Activated CD4-positive, alpha-beta T cell treated with anti-CD3 and anti-CD28 coated beads, Interleukin-10, Interleukin-2, amounts not matched to agents 100 ng/mL and 50 ng/mL, durations not matched to agents 16 hours and 8 hours (primary cell): ENCODE data around the gene SPEG.
A peak's percentile ranks its signal among the peaks of the same experiment; 100 is the strongest.

ENCODE experiments used
- DNase-seq: peaks from one replicate; pipeline ENCODE4 v3.0.0-alpha.2; 2020

Gene SPEG

GRCh38 chr2:219426068-219426443 is 8.6 kb upstream of the SPEG start:
- DNase-seq: no peak

DNA sequence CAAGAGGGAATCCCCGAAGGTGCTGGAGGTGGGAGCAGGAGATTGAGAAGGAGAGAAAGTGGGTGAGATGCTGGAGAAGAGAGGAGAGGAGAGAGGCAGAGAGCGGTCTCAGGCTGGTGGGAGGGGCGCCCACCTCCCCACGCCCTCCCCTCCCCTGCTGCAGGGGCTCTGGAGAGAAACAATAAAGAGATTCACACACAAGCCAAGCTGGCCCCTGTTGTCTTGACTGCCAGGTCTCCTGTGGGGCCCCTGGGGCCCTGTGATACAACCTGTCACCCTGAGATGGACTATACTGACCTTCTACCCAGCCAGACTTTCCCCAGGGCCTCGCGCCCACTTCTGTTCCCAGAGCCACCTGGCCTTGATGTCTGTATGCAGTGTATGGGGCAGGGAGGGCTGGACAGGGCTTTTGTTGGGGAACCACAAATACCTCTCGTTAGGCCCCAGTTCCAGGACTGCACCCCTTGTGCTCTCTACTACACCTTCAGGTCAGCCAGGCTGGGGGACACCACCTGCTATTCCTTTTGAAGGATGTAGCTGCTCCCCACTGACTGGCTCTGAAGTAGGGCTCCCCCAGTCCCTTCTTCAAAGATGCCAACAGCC is 8.0 kb upstream of the SPEG start:
- DNase-seq: no peak

- DNase-seq: no peak
These were observed 6.2 kb upstream of the SPEG start for GRCh38 chr2:219428469-219428868.

DNA sequence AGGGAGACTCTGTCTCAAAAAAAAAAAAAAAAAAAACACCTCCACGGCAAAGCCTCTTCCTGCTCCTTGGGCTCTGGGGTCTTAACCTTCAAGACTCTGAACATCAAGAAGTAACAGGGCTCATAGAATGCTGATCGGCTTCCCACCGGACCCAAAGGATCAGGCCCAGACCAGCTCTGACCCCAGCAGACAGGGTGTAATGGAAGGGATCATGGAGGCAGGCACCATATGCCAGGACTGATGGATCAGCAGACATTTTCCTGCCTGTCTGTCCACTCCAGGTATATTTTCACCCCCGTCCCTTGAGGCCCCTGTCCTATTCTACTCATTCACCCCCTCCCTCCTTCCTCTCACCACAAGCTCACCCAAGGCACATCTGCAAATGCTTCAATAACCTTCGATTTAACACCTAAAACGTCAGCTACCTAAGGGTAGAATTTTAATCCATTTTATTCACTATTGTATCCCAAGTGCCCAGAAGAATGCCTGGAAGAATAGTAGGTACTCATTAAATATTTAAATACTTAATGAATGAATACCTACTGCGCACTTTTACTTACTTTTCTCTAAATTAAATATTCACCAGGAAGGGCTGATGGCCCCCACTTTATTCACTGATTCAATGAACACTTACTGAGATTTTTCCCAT is 4.6 kb upstream of the SPEG start:
- DNase-seq: no peak

DNA sequence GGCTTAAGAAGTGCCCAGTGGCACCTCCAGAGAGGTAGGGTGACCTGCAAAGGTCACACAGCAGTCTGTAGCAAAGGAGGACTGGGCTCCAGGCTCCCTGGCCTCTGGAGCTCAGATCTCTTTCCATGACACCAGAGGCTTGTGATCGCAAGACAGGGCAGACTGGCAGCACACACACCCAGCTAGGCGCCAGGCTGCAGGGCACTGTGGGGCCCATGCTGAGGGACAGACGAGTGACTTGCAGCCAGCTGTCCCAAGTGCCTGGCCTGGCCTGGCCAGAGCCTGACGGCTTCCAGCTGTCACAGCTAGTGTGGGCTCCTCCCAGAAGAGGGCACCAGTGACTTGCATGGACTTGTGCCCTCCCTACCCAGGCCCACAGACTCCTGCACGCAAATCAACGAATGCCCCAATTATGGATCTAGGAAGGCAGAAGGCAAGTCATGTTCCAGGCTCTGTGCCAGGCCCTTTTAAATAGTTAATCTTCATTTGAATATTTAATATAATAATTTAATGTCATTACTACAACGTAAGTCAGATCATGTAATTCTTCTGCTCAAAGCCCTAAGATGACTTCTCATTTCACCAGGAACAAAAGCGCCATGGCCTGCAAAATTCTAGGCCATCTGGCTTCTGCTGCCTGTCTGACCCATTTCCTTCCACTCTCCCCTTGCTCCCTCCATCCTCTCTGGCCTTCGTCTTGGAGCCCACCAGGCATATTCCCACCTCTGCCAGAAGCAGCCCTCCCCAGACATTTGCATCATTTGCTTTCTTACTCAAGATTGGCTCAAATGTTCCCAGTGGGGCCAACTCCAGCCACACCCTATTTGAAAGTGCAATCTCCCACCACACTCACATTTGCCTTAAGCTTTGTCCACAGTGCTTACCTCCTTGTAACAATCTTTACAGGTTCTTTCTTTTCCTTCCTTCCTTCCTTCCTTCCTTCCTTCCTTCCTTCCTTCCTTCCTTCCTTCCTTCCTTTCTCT is 3.7 kb upstream of the SPEG start:
- DNase-seq: no peak

DNA sequence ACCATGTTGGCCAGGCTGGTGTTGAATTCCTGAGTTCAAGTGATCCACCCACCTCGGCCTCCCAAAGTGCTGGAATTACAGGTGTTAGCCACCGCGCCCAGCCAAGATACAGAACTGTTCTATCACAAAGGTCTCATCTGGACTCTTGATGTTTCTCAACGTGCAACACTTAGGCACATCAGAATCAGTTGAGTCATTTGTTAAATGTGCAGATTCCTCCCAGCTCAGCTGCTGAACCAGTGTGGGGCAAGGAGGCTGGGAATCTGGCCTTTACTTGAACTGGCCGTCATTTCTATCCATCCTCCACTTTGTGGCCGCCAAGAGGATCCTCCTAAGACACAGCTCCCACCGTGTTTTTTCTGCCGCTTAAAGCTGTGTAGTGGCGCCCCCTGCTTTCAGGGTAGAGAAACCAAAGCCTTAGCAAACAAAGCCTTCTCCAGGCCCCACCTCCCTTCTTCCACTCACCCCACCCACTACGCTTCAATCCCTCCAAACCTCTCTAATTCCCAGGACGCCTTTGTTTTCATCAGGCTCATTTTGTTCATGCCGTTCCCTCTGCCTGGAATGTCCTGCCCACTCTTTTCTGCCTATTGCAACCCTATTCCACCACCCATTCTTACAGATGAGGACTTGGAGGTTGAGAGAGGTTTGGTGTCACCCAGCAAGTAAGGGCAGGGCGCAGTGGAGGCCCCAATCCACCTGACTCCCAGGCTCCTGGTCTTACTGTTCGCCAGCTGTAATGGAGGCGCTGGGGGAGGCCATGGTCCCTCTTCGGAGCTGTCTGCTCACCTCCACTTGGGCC is 776 bp upstream of the SPEG start:
- peak; percentile 51 for DNase-seq

- no peak for DNase-seq
These were observed 250 bp upstream of the SPEG start for GRCh38 chr2:219434468-219434717.

- no peak for DNase-seq
These were observed 1.1 kb downstream of the SPEG start for GRCh38 chr2:219435701-219436100.

DNA sequence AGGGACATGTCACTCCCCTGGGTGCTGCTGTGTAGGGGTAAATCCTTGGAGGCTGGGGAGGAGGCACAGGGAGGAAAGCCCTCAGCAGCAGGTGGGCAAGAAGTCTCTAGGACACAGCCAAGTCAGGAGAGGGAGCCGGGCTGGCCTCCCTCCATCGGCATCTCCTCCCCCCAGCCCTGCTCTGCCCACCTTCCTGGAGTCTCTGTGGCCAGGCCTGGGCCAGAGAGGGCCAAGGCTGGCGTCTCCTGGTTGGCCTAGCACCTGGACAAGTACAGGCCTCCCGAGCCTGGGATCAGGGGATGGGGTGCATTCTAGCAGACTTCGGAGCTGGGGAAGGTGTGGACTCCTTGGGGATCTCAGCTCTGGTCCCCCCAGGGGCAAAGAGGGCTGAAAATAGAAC is 1.8 kb downstream of the SPEG start:
- no peak for DNase-seq

- DNase-seq: no peak
These were observed 2.5 kb downstream of the SPEG start for GRCh38 chr2:219437141-219437540.

GRCh38 chr2:219437690-219438206 is 3.1 kb downstream of the SPEG start:
- DNase-seq: no peak

GRCh38 chr2:219438453-219438852 is 3.8 kb downstream of the SPEG start:
- DNase-seq: no peak

- DNase-seq: no peak
These were observed 4.9 kb downstream of the SPEG start for GRCh38 chr2:219439506-219439905.

- no peak for DNase-seq
These were observed 6.0 kb downstream of the SPEG start for GRCh38 chr2:219440388-219441256.

GRCh38 chr2:219441451-219442255 is 7.0 kb downstream of the SPEG start:
- no peak for DNase-seq

GRCh38 chr2:219442256-219443015 is 7.8 kb downstream of the SPEG start:
- no peak for DNase-seq

DNA sequence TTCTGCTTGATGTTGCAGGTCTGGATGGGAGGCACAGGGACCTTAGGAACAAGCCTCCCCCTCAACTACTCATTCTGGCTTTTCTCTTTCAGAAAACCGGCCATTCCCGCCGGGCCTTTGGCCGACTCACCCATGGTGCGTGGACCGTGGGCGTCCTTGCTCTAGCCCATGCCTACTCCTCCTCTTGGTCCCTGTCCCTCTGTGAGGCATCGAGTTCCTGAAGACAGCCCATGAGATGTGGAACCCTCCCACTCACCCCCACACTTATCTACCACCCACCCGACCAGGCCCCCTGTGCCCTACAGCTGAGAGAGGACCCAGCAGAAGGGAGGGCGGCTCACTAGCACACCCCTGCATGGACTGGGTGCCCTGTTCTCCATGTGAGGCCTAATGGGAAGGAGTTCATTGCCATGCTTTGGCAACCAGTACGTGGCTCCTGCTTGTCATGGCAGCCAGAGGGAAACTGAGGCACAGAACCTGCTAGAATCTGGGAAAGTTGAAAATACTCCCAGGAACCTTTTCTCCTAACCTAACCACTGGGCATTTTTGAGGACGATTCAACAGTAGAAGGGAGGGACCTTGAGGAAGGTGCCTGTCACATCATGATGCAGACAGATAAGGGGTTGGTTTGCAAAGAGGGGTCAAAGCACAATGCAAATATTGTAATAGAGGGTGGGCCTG is 8.5 kb downstream of the SPEG start:
- DNase-seq: no peak

DNA sequence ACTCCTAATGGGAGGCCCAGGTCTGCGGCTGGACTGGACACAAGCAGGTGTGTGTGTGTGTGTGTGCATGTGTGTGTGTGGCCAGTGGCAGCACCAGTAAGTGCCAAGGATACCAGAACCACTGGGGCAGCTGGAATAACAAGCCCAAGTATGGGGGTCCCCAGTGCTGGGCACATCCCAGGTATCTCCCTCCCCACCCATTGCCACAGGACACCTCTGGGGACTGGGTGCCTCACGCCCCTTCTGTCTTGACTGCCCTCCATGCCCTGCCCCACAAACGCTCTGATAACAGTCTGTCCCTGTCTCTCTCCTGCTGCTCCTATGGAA is 9.0 kb downstream of the SPEG start:
- DNase-seq: no peak

GRCh38 chr2:219444566-219445091 is 10.0 kb downstream of the SPEG start:
- no peak for DNase-seq

- no peak for DNase-seq
These were observed 10.6 kb downstream of the SPEG start for GRCh38 chr2:219445220-219445640.
